ENCODE data around the gene ISY1. TPM values are rescaled to one million over a fixed set of nuclear protein-coding genes. Genes with fewer than 3 reads are reported as not detected.
"Not testable (repeated sequence)": the region's sequence is repeated elsewhere in the genome, so short reads cannot be mapped to it uniquely, and the experiment has no call there.

ISY1 gene
- total RNA-seq, 1 donor: 20.6 TPM

DNA sequence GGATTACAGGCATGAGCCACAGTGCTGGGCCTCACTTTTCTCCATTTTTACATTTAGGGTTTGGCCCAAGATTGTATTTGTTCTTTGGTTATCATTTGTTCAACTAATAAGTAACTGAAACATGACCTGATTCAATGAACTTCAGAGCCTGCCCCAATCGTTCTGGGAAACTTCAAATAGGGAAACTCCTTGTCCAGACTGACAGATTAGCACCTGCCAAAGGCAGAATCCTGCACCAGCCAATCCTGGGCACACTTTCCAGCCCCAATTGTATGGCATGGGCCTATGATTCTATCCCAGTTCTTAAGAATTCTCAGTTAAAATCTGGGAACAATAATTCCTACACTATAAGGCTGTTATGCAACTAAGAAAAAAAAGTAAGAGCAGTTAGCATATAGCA lies 21.0 kb downstream of the ISY1 start:
- TF ChIP-seq, protein P1, sequence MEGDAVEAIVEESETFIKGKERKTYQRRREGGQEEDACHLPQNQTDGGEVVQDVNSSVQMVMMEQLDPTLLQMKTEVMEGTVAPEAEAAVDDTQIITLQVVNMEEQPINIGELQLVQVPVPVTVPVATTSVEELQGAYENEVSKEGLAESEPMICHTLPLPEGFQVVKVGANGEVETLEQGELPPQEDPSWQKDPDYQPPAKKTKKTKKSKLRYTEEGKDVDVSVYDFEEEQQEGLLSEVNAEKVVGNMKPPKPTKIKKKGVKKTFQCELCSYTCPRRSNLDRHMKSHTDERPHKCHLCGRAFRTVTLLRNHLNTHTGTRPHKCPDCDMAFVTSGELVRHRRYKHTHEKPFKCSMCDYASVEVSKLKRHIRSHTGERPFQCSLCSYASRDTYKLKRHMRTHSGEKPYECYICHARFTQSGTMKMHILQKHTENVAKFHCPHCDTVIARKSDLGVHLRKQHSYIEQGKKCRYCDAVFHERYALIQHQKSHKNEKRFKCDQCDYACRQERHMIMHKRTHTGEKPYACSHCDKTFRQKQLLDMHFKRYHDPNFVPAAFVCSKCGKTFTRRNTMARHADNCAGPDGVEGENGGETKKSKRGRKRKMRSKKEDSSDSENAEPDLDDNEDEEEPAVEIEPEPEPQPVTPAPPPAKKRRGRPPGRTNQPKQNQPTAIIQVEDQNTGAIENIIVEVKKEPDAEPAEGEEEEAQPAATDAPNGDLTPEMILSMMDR (IDR thresholded peaks at IDR 0.05; ENCODE audit: insufficient read depth, low read length): no peak
- no peak for DNase-seq (ENCODE audit: low read depth)
- no peak overlapping the region for H3K4me3 ChIP-seq (ENCODE audit: low read depth, low read length)

DNA sequence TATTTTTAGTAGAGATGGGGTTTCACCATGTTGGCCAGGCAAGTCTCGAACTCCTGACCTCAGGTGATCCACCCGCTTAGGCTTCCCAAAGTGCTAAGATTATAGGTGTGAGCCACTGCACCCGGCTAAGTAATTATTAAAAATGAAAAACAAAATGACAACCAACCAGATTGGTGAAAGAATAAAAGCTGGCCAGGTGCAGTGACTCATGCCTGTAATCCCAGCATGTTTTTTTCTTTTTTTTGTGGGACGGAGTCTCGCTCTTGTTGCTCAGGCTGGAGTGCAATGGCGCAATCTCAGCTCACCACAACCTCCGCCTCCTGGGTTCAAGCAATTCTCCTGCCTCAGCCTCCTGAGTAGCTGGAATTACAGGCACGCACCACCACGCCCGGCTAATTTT lies 24.6 kb downstream of the ISY1 start:
- H3K4me3 ChIP-seq (ENCODE audit: low read depth, low read length); DNase-seq (ENCODE audit: low read depth): not testable (repeated sequence)

DNA sequence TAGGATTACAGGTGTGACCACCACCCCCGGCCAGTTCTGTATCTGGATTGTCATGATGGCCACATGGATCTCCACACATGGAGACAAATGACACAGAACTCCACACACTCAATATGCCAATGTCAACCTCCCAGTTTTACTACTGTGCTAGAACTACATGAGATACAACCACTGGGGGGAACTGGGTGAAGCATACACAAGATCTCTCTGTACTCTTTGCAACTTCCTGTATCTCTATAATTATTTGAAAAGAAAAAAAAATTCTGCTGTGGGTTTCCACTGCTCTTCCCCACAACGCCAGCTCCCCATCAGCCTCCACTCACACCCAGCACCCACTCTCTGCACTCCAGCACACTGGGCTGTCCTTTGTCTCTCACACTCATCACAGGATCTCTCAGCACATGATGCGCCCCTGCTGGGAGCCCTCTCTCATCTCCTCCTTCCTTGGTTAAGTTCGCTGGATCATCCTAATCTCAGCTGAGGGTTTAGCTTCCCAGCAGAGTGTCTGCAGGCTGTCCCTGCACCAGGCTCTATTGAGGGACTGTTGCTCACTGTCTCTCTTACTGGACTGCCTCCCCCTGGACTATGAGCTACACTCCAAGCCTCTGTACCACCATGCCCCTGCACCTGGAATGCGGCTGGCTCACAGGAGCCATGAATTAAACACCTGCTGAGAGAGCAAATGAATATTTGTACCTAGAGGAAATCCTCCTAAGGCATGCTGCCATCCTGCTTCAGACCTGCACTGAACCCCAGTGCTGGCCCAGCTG lies 28.6 kb downstream of the ISY1 start:
- TF ChIP-seq, protein P1 (IDR thresholded peaks at IDR 0.05; ENCODE audit: insufficient read depth, low read length): no peak
- no peak for DNase-seq (ENCODE audit: low read depth)
- no peak overlapping the region for H3K4me3 ChIP-seq (ENCODE audit: low read depth, low read length)

DNA sequence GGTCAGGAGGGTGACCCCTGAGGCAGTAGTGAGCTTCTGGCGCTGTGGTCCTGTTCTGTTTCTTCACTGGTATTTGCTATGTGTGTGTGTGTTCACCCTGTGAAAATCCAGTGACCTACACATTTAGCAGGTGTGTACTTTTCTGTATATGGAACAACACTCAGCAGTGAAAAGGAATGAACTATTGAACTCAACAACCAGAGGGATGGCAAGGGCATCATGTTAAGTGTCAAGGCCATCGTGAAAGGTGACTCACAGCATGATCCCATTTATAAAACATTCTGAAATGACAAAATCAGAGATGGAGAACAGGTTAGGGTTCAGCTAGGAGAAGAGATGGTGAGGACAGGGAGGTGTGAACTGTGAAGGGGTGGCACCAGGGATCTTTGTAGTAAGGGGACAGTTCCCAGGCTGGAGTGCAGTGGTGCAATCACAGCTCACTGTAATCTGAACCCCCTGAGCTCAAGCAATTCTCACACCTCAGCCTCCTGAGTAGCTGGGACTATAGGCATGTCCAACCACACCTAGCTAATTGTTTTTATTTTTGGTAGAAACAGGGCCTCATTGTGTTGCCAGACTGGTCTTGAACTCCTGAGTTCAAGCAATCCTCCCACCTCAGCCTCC lies 29.3 kb downstream of the ISY1 start:
- DNase-seq (ENCODE audit: low read depth): no peak
- no peak overlapping the region for H3K4me3 ChIP-seq (ENCODE audit: low read depth, low read length)
- TF ChIP-seq, protein P1 (IDR thresholded peaks at IDR 0.05; ENCODE audit: insufficient read depth, low read length): no peak

DNA sequence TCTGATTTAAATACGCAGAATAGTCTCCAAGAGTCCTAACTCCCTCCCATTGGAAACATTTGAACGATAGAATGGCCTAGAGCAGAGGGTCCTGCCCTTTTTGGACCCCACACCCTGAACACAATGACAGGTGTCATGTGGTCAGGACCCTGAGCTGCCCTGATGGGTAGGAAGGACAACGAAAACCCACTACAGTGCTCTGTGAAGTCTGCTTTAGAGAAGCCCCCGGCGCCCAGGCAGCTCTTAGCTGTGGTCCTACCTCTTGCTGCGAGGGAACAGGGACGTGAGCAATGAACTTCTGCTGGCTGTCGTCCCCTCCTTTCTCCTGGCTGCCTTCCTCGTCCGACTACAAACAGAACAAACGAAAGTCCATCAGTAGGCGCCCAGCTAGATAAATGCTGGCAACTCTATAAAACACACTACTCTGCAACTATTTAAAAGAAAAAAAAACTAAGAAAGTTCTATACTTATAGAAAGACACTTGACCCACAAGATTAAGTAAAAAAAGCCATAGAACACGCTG lies 30.5 kb downstream of the ISY1 start:
- no peak overlapping the region for H3K4me3 ChIP-seq (ENCODE audit: low read depth, low read length)
- TF ChIP-seq, protein P1 (IDR thresholded peaks at IDR 0.05; ENCODE audit: insufficient read depth, low read length): no peak
- DNase-seq (ENCODE audit: low read depth): no peak

DNA sequence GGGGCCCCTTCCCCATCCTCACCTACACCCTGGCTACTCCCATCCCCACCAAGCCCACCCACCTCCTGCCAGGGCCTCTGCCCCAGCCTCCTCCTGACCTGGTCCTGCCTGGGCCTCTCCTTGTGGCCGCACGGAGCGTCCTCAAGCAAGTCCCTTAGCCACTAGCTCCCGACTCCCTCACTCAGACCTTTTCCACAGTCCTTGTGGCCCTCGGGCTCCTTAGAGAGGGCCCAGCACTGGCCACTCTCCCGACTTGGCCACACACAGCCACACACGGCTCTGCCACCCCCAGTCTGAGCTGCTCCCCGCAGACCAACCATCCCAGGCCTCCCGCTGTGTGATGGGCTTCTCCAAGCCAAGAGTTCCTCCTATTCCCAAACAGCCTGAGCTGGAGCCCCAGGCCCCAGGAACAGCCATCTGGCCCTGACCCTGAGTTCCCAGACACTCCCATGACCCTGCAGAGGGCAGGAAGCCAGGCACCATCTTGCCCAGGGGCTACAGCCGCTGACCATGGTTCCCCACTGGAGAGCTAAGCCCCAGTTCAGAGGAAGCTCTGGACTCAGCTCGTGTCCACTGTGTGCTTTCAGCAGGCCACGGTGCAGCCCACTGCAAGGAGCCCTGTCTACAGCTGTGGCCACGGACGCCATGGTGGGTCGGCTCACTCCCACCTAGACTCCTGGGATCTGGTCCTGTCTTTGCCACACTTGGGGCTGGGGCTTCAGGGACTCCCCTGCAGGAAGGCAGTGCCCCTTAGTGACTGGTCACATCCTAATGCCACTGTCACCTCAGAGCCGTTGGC lies 32.3 kb downstream of the ISY1 start:
- TF ChIP-seq, protein P1 (IDR thresholded peaks at IDR 0.05; ENCODE audit: insufficient read depth, low read length): no peak
- no peak overlapping the region for H3K4me3 ChIP-seq (ENCODE audit: low read depth, low read length)
- DNase-seq (ENCODE audit: low read depth): no peak

Measured in fibroblast of the aortic adventitia (primary cell).